Stimulated activated memory B cell treated with anti-CD40 and anti-IgM and Interleukin-4, amounts not matched to agents 10 μg/mL and 1 μg/mL and 100 μg/mL, for 72 hours (primary cell): ENCODE measurements around the gene RDH11.
A peak's percentile ranks its signal among the peaks of the same experiment; 100 is the strongest.

ENCODE experiments used
- ATAC-seq: fragments of 150-1000 bp; cut with Tn5 transposase; 2 replicates; pipeline ENCODE4 v1.10.0; 2021
- H3K27ac Mint-ChIP-seq: one replicate; pipeline ENCODE4 v1.8.0; 2022; ENCODE audit warnings: mild to moderate bottlenecking, mixed read lengths
- H3K27me3 Mint-ChIP-seq: one replicate; pipeline ENCODE4 v1.8.0; 2022; ENCODE audit warnings: mixed read lengths
- H3K36me3 Mint-ChIP-seq: one replicate; pipeline ENCODE4 v1.8.0; 2022; ENCODE audit warnings: mixed read lengths
- H3K4me1 Mint-ChIP-seq: one replicate; pipeline ENCODE4 v1.8.0; 2022; ENCODE audit warnings: mixed read lengths
- H3K4me3 Mint-ChIP-seq: one replicate; pipeline ENCODE4 v1.8.0; 2022; ENCODE audit warnings: mild to moderate bottlenecking, moderate library complexity, mixed read lengths
- H3K9me3 Mint-ChIP-seq: one replicate; pipeline ENCODE4 v1.8.0; 2022; ENCODE audit warnings: mixed read lengths

Gene RDH11

DNA sequence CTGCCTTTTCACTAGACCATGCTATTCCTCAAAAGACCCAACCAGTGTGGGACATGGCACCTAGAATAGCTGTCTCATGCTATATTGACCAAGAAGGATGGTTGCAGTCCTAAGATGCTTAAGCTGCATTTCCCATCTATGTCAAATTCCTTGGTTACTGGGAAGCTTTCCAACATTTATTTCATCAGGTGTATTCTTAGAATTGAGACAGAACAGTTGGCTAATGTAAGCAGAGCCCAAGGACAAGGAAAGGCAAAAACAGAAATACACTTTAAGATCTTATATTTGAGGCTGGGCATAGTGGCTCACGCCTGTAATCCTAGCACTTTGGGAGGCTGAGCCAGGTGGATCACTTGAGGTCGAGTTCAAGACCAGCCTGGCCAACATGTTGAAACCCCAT is 51.1 kb downstream of the RDH11 start:
- H3K4me1 Mint-ChIP-seq = no peaks in the 10 kb centered on the region
- H3K9me3 Mint-ChIP-seq = no peaks in the 10 kb centered on the region
- H3K27ac Mint-ChIP-seq = peak overlapping the region; percentile 42
- peaks cover 16% of the 10 kb centered on the region for H3K36me3 Mint-ChIP-seq
- no peak for ATAC-seq
- H3K27me3 Mint-ChIP-seq = no peaks in the 10 kb centered on the region
- no peak overlapping the region for H3K4me3 Mint-ChIP-seq

DNA sequence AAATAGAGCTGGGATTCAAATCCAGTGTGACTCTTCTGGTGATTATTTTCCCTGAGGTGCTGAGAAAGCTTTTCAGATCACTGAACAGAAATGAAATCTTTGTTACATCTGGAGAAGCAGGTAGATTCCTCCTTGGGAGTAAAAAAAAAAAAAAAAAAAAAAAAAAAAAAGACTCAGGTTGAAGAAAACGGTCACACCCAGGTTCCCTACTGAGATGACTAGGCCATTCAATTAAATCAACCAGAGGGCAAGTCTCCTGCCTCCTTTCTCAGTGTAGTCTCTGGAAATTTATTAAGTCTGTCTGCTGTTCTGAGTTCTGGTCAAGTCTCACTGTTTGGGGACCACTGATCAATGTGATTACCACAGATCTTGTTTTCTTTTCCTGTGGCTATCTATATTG is 51.9 kb downstream of the RDH11 start:
- H3K27ac Mint-ChIP-seq = peak overlapping the region; percentile 42
- H3K9me3 Mint-ChIP-seq = no peaks in the 10 kb centered on the region
- no peak for ATAC-seq
- no peak overlapping the region for H3K4me3 Mint-ChIP-seq
- H3K36me3 Mint-ChIP-seq = peaks cover 13% of the 10 kb centered on the region
- no peaks in the 10 kb centered on the region for H3K4me1 Mint-ChIP-seq
- no peaks in the 10 kb centered on the region for H3K27me3 Mint-ChIP-seq

GRCh38 chr14:67641902-67642749 is 53.4 kb downstream of the RDH11 start:
- ATAC-seq = no peak
- no peaks in the 10 kb centered on the region for H3K9me3 Mint-ChIP-seq
- H3K36me3 Mint-ChIP-seq = peaks cover 10% of the 10 kb centered on the region
- H3K4me3 Mint-ChIP-seq = no peak overlapping the region
- no peak overlapping the region for H3K27ac Mint-ChIP-seq
- no peaks in the 10 kb centered on the region for H3K27me3 Mint-ChIP-seq
- no peaks in the 10 kb centered on the region for H3K4me1 Mint-ChIP-seq

- H3K27me3 Mint-ChIP-seq = no peaks in the 10 kb centered on the region
- no peak overlapping the region for H3K4me3 Mint-ChIP-seq
- ATAC-seq = no peak
- no peak overlapping the region for H3K27ac Mint-ChIP-seq
- H3K9me3 Mint-ChIP-seq = no peaks in the 10 kb centered on the region
- H3K36me3 Mint-ChIP-seq = peaks cover 7% of the 10 kb centered on the region
- H3K4me1 Mint-ChIP-seq = no peaks in the 10 kb centered on the region
Observed at GRCh38 chr14:67641480-67641879, 54.1 kb downstream of the RDH11 start.

- Mint-ChIP-seq H3K4me3 (no peak overlapping the region), H3K27ac (no peak overlapping the region), H3K4me1 (no peaks in the 10 kb centered on the region), H3K9me3 (no peaks in the 10 kb centered on the region), H3K27me3 (no peaks in the 10 kb centered on the region), H3K36me3 (peaks cover 10% of the 10 kb centered on the region)
- no peak for ATAC-seq
Observed at GRCh38 chr14:67638642-67639041, 56.9 kb downstream of the RDH11 start.

DNA sequence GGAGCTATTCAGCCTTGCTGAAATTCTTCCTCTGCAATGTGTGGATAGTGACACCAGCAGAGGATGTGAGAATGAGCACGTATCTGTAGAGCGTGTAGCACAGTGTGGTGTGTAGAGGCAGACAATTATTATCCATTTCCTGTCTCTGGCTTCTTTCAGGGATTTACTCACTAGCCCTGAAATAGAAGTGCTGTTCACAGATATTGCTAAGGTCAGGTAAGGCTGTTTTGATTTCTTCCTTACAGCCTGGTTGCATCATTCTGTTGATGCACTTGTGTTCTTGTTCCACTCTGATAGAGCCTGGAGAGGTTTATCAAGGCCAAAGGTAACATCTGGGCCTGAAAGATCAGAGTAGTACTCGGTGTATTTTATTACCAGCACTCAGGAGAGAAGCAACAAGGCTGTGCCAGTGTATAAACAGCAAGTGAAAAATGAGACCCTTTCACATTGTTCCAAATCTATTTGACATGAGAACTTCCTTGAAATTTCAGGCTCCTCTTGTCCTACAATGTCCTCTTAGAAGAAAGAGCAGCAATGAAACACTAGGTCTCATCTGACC is 59.1 kb downstream of the RDH11 start:
- no peak for ATAC-seq
- H3K36me3 Mint-ChIP-seq = peaks cover 6% of the 10 kb centered on the region

GRCh38 chr14:67633451-67634147 is 62.0 kb downstream of the RDH11 start:
- no peaks in the 10 kb centered on the region for H3K9me3 Mint-ChIP-seq
- ATAC-seq = no peak
- no peak overlapping the region for H3K4me3 Mint-ChIP-seq
- peaks cover 6% of the 10 kb centered on the region for H3K36me3 Mint-ChIP-seq
- H3K27me3 Mint-ChIP-seq = no peaks in the 10 kb centered on the region
- H3K4me1 Mint-ChIP-seq = no peaks in the 10 kb centered on the region
- no peak overlapping the region for H3K27ac Mint-ChIP-seq

More for the DNA sequence above, 59.1 kb downstream of the RDH11 start:
- Mint-ChIP-seq H3K27ac (no peak overlapping the region), H3K27me3 (no peaks in the 10 kb centered on the region), H3K9me3 (no peaks in the 10 kb centered on the region), H3K4me3 (no peak overlapping the region), H3K4me1 (no peaks in the 10 kb centered on the region)

DNA sequence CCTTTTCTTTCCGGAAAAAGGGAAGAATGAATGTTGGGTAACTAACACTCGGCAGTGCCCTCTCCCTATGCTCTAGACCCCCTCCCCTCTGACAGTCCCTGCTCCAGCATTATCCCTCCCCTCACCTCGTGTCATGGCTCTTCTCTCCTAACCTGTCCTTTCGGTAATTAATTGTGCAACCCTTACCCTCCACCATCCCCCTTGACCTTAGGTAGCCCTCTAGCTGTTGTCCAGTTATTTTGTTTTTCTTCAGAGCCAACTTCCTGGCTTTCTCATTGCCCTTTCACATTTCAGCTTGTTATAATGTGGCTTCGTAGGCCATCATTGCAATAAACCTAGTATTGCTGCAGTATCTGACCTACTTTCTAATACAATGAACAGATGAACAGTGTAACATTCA is 64.6 kb downstream of the RDH11 start:
- Mint-ChIP-seq H3K9me3 (no peaks in the 10 kb centered on the region), H3K4me1 (no peaks in the 10 kb centered on the region)

GRCh38 chr14:67630186-67630585 is 65.4 kb downstream of the RDH11 start:
- H3K36me3 Mint-ChIP-seq = peaks cover 6% of the 10 kb centered on the region
- no peaks in the 10 kb centered on the region for H3K4me1 Mint-ChIP-seq
- no peak overlapping the region for H3K27ac Mint-ChIP-seq
- no peaks in the 10 kb centered on the region for H3K9me3 Mint-ChIP-seq
- ATAC-seq = no peak
- H3K4me3 Mint-ChIP-seq = no peak overlapping the region
- H3K27me3 Mint-ChIP-seq = no peaks in the 10 kb centered on the region

More for the DNA sequence above, 64.6 kb downstream of the RDH11 start:
- Mint-ChIP-seq H3K4me3 (no peak overlapping the region), H3K27ac (no peak overlapping the region), H3K36me3 (peaks cover 6% of the 10 kb centered on the region), H3K27me3 (no peaks in the 10 kb centered on the region)
- no peak for ATAC-seq

DNA sequence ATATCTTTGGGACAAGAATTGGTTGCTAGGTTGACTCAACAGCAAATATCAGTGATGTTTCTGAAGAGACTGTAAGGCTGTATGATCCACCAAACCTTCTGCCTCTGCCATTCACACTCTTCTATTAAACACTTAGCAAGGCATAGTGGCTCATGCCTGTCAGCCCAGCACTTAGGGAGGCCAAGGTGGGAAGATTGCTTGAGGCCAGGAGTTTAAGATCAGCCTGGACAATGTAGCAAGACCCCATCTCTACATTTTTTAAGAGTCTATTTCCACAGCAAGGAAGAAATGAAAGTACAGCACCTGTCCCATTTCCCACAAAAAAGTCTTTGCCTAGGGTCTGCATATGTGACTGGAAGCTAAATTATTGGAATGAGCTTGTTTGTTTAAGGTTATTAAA is 68.0 kb downstream of the RDH11 start:
- no peak for ATAC-seq
- H3K27ac Mint-ChIP-seq = no peak overlapping the region
- H3K9me3 Mint-ChIP-seq = no peaks in the 10 kb centered on the region
- no peaks in the 10 kb centered on the region for H3K4me1 Mint-ChIP-seq
- no peak overlapping the region for H3K4me3 Mint-ChIP-seq
- H3K27me3 Mint-ChIP-seq = no peaks in the 10 kb centered on the region
- no peaks in the 10 kb centered on the region for H3K36me3 Mint-ChIP-seq
